HepG2 (cell line): ENCODE results near the gene ZBTB37. TPM values are rescaled to one million over a fixed set of nuclear protein-coding genes. Genes with fewer than 3 reads are reported as not detected.

Experiments
- ARID4A ChIP-seq: sonication (generic); formaldehyde crosslinking; IDR thresholded peaks from 2 replicates; pipeline ENCODE4 v1.5.0; 2020; ENCODE audit warnings: mild to moderate bottlenecking, missing genetic modification reagents, borderline replicate concordance
- BCL6 ChIP-seq: IDR thresholded peaks from 2 replicates; pipeline ENCODE4 v1.6.1; 2016; ENCODE audit warnings: missing genetic modification reagents, missing compliant biosample characterization
- CENPX ChIP-seq: sonication (generic); formaldehyde crosslinking; IDR thresholded peaks from 2 replicates; pipeline ENCODE4 v1.9.0; 2021; ENCODE audit warnings: mild to moderate bottlenecking, missing genetic modification reagents, moderate library complexity
- MAF1 ChIP-seq: sonication (generic); formaldehyde crosslinking; IDR thresholded peaks from 2 replicates; pipeline ENCODE4 v1.5.0; 2020; ENCODE audit warnings: missing genetic modification reagents, borderline replicate concordance
- NCOA1 ChIP-seq: sonication (generic); formaldehyde crosslinking; IDR thresholded peaks from 2 replicates; pipeline ENCODE4 v1.9.0; 2021; ENCODE audit warnings: missing genetic modification reagents
- PITX1 ChIP-seq: sonication (generic); formaldehyde crosslinking; IDR thresholded peaks from 2 replicates; pipeline ENCODE4 v1.5.1; 2020; ENCODE audit warnings: mild to moderate bottlenecking, missing genetic modification reagents
- POLR2AphosphoS5 ChIP-seq: IDR thresholded peaks from 2 replicates; pipeline ENCODE4 v1.6.1; 2012; ENCODE audit warnings: low read depth, low read length
- RBM22 ChIP-seq: fragments of 200-400 bp; formaldehyde crosslinking; optimal IDR thresholded peaks from 2 replicates; pipeline ENCODE3; 2017; ENCODE audit warnings: mild to moderate bottlenecking, low read length, moderate library complexity
- SOX5 ChIP-seq: IDR thresholded peaks from 2 replicates; pipeline ENCODE4 v1.6.1; 2016; ENCODE audit warnings: borderline replicate concordance
- SPEN ChIP-seq: sonication (generic); formaldehyde crosslinking; IDR thresholded peaks from 2 replicates; pipeline ENCODE4 v1.5.1; 2020; ENCODE audit warnings: low read depth, mild to moderate bottlenecking, missing genetic modification reagents
- SRSF1 ChIP-seq: fragments of 200-400 bp; formaldehyde crosslinking; optimal IDR thresholded peaks from 2 replicates; pipeline ENCODE3; 2017; ENCODE audit warnings: mild to moderate bottlenecking, low read depth, low read length, moderate library complexity
- ZFP36 ChIP-seq: fragments of 150-350 bp; IDR thresholded peaks from 2 replicates; pipeline ENCODE4 v1.6.1; 2018; ENCODE audit warnings: borderline replicate concordance, low read length, low read depth; ENCODE audit not compliant: partially characterized antibody
- ZNF138 ChIP-seq: sonication (generic); formaldehyde crosslinking; IDR thresholded peaks from 2 replicates; pipeline ENCODE4 v1.5.0; 2020; ENCODE audit warnings: mild to moderate bottlenecking, low read depth, missing genetic modification reagents
- ZNF17 ChIP-seq: sonication (generic); formaldehyde crosslinking; IDR thresholded peaks from 2 replicates; pipeline ENCODE4 v1.5.0; 2020; ENCODE audit warnings: mild to moderate bottlenecking, missing genetic modification reagents
- ZNF253 ChIP-seq: sonication (generic); formaldehyde crosslinking; IDR thresholded peaks from 2 replicates; pipeline ENCODE4 v1.8.0; 2022; ENCODE audit warnings: mild to moderate bottlenecking, missing genetic modification reagents, borderline replicate concordance
- ZNF331 ChIP-seq: sonication (generic); formaldehyde crosslinking; IDR thresholded peaks from 2 replicates; pipeline ENCODE4 v1.4.0; 2020; ENCODE audit warnings: missing genetic modification reagents
- ZNF557 ChIP-seq: sonication (generic); formaldehyde crosslinking; IDR thresholded peaks from 2 replicates; pipeline ENCODE4 v1.4.0; 2020; ENCODE audit warnings: missing genetic modification reagents
- ZNF713 ChIP-seq: sonication (generic); formaldehyde crosslinking; IDR thresholded peaks from 2 replicates; pipeline ENCODE4 v1.4.0; 2020; ENCODE audit warnings: mild to moderate bottlenecking, missing genetic modification reagents
- ZNF724P ChIP-seq: sonication (generic); formaldehyde crosslinking; IDR thresholded peaks from 2 replicates; pipeline ENCODE4 v1.8.0; 2022; ENCODE audit warnings: missing genetic modification reagents, borderline replicate concordance
- ZNF883 ChIP-seq: sonication (generic); formaldehyde crosslinking; IDR thresholded peaks from 2 replicates; pipeline ENCODE4 v1.5.1; 2020; ENCODE audit warnings: mild to moderate bottlenecking, missing genetic modification reagents; ENCODE audit errors: not compliant biosample characterization
- polyA plus RNA-seq, 8 experiments: library from polyadenylated mRNA; depleted of rRNA in 3 of 8; stranded (reverse) in 7 of 8; unstranded in 1 of 8; fragments of >200 nt; fragmentation: Illumina TruSeq in 4 of 8; extraction: Trizol in 4 of 8; gene quantifications; 2 replicates each; pipeline versions ENCODE4 v1.2.1 to v1.2.3, GENCODE V29; 2011 to 2016; ENCODE audit warnings: low read depth in 4 of 8, missing spikeins in 1 of 8, mixed read lengths in 1 of 8; ENCODE audit not compliant: insufficient read depth in 1 of 8
- total RNA-seq, 5 experiments: library from RNA; depleted of rRNA; stranded (reverse); fragments of >200 nt; fragmentation: Illumina TruSeq; extraction: Trizol; gene quantifications; 2 replicates each; pipeline ENCODE4 v1.2.3, GENCODE V29; 2016; ENCODE audit warnings: low read depth in 1 of 5
- TF ChIP-seq, protein P1 (sequence below): sonication (generic); formaldehyde crosslinking; IDR thresholded peaks from 2 replicates; pipeline ENCODE4 v1.4.0; 2020; ENCODE audit warnings: mild to moderate bottlenecking, missing genetic modification reagents
- TF ChIP-seq, protein P2 (sequence below): sonication (generic); formaldehyde crosslinking; IDR thresholded peaks from 2 replicates; pipeline ENCODE4 v1.5.0; 2020; ENCODE audit warnings: missing genetic modification reagents

ZBTB37 gene
- total and polyA plus RNA-seq, 2 of the 13 experiments (the other 11 are each of a cell fraction or from before 2014, with no cell fraction given) = 2.6 to 7.7 TPM

DNA sequence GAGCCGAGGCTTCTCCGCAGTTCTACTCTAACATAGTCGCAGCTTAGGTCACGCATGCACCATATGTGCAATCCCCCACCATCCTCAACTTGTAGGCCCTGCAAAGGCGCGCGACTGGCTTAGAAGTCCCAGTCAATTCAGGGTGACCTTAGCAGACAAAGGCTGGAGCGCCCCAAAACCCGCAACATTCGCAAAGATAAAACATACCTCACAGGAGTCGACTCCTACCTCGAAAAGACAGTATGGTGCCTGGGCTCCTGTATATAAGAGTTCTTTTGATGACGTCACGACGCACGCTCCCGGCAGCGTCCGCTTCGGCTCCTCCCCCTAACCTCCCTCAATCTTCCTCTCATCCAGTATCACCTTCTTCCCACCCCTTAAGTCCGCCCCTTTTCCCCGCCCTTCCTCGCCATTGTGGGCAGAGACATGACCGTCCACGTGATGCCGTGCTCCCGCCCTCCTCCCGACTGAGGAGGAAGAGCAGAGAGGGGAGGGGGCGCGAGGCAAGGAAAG, 371 bp upstream of the ZBTB37 start, which contains the start of gene GAS5 (continued):
- no peak for TF ChIP-seq SRSF1
- peak; percentile 72; the same call in 1 of the 2 replicates for TF ChIP-seq ZNF557 (CRISPR knock-in tag)
- TF ChIP-seq, protein P1, sequence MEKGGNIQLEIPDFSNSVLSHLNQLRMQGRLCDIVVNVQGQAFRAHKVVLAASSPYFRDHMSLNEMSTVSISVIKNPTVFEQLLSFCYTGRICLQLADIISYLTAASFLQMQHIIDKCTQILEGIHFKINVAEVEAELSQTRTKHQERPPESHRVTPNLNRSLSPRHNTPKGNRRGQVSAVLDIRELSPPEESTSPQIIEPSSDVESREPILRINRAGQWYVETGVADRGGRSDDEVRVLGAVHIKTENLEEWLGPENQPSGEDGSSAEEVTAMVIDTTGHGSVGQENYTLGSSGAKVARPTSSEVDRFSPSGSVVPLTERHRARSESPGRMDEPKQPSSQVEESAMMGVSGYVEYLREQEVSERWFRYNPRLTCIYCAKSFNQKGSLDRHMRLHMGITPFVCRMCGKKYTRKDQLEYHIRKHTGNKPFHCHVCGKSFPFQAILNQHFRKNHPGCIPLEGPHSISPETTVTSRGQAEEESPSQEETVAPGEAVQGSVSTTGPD = no peak
- TF ChIP-seq CENPX (CRISPR knock-in tag) = no peak
- no peak for TF ChIP-seq ZNF17 (CRISPR knock-in tag)
- no peak for TF ChIP-seq SOX5 (CRISPR knock-in tag)
- no peak for TF ChIP-seq ZNF331 (CRISPR knock-in tag)
- no peak for TF ChIP-seq PITX1 (CRISPR knock-in tag)
- TF ChIP-seq RBM22 = peak; percentile 79
- TF ChIP-seq, protein P2, sequence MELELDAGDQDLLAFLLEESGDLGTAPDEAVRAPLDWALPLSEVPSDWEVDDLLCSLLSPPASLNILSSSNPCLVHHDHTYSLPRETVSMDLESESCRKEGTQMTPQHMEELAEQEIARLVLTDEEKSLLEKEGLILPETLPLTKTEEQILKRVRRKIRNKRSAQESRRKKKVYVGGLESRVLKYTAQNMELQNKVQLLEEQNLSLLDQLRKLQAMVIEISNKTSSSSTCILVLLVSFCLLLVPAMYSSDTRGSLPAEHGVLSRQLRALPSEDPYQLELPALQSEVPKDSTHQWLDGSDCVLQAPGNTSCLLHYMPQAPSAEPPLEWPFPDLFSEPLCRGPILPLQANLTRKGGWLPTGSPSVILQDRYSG = no peak
- TF ChIP-seq NCOA1 (CRISPR knock-in tag) = no peak
- TF ChIP-seq SPEN (CRISPR knock-in tag) = no peak; the same call in none of the 2 replicates
- no peak for TF ChIP-seq ZNF724P
- TF ChIP-seq MAF1 (CRISPR knock-in tag) = 0 out of 2 replicates have a peak, but pooled peaks have one; percentile 34
- peak; percentile 75 for TF ChIP-seq ARID4A (CRISPR knock-in tag)
- TF ChIP-seq ZNF253 = no peak
- TF ChIP-seq ZNF713 (CRISPR knock-in tag) = 0 out of 2 replicates have a peak, but pooled peaks have one; percentile 55
- TF ChIP-seq POLR2AphosphoS5 = peak; percentile 100
- TF ChIP-seq ZNF138 = no peak
- no peak for TF ChIP-seq ZFP36
- peak; percentile 16; the same call in 1 of the 2 replicates for TF ChIP-seq BCL6 (CRISPR knock-in tag)
- no peak for TF ChIP-seq ZNF883
